GM12878 (cell line): ENCODE data around the gene ADAT3. TPM values are rescaled to one million over a fixed set of nuclear protein-coding genes. Genes with fewer than 3 reads are reported as not detected.

ENCODE experiments used
- ATAC-seq: fragments of 200-7000 bp; cut with Tn5 transposase; 3 replicates; pipeline ENCODE4 v1.9.1; 2020; ENCODE audit warnings: mild to moderate bottlenecking, moderate library complexity
- BruUV-seq: library from RNA; stranded (reverse); fragments of 400-500 nt; replicated peaks from 2 replicates; lab custom pipeline; 2021; lab: Mats Ljungman, UMichigan
- CTCF ChIA-PET: fragments of 300-600 bp; sonication (Branson Sonifier 250); formaldehyde crosslinking; extraction: SDS; loops from one replicate; lab custom pipeline; 2021; ENCODE audit warnings: inconsistent platforms; lab: Yijun Ruan, JAX
- POLR2A ChIA-PET: fragments of 350-600 bp; formaldehyde crosslinking; extraction: SDS; loops from one replicate; lab custom pipeline; 2021; ENCODE audit warnings: inconsistent platforms; lab: Charles Lee
- RAD21 ChIA-PET: fragments of 300-600 bp; sonication (Branson Sonifier 250); formaldehyde crosslinking; loops from one replicate; lab custom pipeline; 2023; ENCODE audit warnings: antibody characterized with exemption; ENCODE audit not compliant: unreplicated experiment; lab: Charles Lee
- SMC1A ChIA-PET: fragments of 300-600 bp; sonication (Branson Sonifier 250); formaldehyde crosslinking; loops from one replicate; lab custom pipeline; 2023; ENCODE audit not compliant: unreplicated experiment, uncharacterized antibody; lab: Charles Lee
- DNase-seq: peaks from one replicate; pipeline ENCODE4 v3.0.0-alpha.2; 2011; ENCODE audit warnings: low read depth, low spot score
- FAIRE-seq: peaks from 3 replicates; lab custom pipeline; 2011; peaks lifted over from hg19 to GRCh38; lab: Jason Lieb, UNC
- H2AFZ ChIP-seq: 2 replicates; pipeline ENCODE4 v1.6.0; 2011; ENCODE audit warnings: low read depth, low read length, control low read depth; ENCODE audit not compliant: control insufficient read depth
- H3K27ac ChIP-seq: 2 replicates; pipeline ENCODE4 v1.5.1; 2011; ENCODE audit warnings: control low read depth; ENCODE audit not compliant: control insufficient read depth, insufficient read depth
- H3K27me3 ChIP-seq, 2 experiments: replicated peaks in 1 of 2; 2 replicates each; pipeline versions ENCODE4 v1.6.0 to v1.6.1; 2011; ENCODE audit warnings: low read length in 1 of 2; ENCODE audit not compliant: control insufficient read depth in 2 of 2, insufficient read depth in 2 of 2
- H3K36me3 ChIP-seq, 2 experiments: 2 replicates each; pipeline ENCODE4 v1.5.1; 2011; ENCODE audit warnings: low read length in 1 of 2; ENCODE audit not compliant: control insufficient read depth in 2 of 2, insufficient read depth in 2 of 2
- H3K4me1 ChIP-seq: 2 replicates; pipeline ENCODE4 v1.6.1; 2011; ENCODE audit warnings: mild to moderate bottlenecking, low read length, moderate library complexity, mixed read lengths; ENCODE audit not compliant: control insufficient read depth, insufficient read depth
- H3K4me2 ChIP-seq: 2 replicates; pipeline ENCODE4 v1.6.0; 2011; ENCODE audit warnings: control low read depth; ENCODE audit not compliant: control insufficient read depth, insufficient read depth
- H3K4me3 ChIP-seq: fragments of 200-600 bp; sonication (generic); 2 replicates; pipeline ENCODE4 v1.5.1; 2016
- H3K79me2 ChIP-seq: 2 replicates; pipeline ENCODE4 v1.6.0; 2011; ENCODE audit warnings: low read length; ENCODE audit not compliant: control insufficient read depth, insufficient read depth
- H3K9ac ChIP-seq: 2 replicates; pipeline ENCODE4 v1.8.0; 2011; ENCODE audit warnings: low read length, control low read depth, mixed read lengths; ENCODE audit not compliant: control insufficient read depth, insufficient read depth
- H3K9me3 ChIP-seq: replicated peaks from 3 replicates; pipeline ENCODE4 v1.5.1; 2011; ENCODE audit warnings: mild to moderate bottlenecking, low read length; ENCODE audit not compliant: control insufficient read depth, insufficient read depth
- H4K20me1 ChIP-seq: 2 replicates; pipeline ENCODE4 v1.6.0; 2011; ENCODE audit not compliant: control insufficient read depth, insufficient read depth
- CBX5 ChIP-seq: sonication (generic); IDR thresholded peaks from 2 replicates; pipeline ENCODE4 v1.6.1; 2016; ENCODE audit warnings: low read depth, moderate library complexity, mild to moderate bottlenecking, inconsistent platforms
- CHD1 ChIP-seq: IDR thresholded peaks from 2 replicates; pipeline ENCODE4 v1.6.1; 2012; ENCODE audit warnings: low read depth, low read length, improper control_type of control experiment
- NR2C1 ChIP-seq: fragments of 450-650 bp; IDR thresholded peaks from 2 replicates; pipeline ENCODE4 v1.6.1; 2017; ENCODE audit warnings: antibody characterized with exemption, mild to moderate bottlenecking, moderate library complexity
- POLR2AphosphoS5 ChIP-seq: IDR thresholded peaks from 2 replicates; pipeline ENCODE4 v1.6.1; 2011; ENCODE audit warnings: mild to moderate bottlenecking, low read length, inconsistent platforms
- SMARCA5 ChIP-seq: fragments of 450-650 bp; IDR thresholded peaks from 2 replicates; pipeline ENCODE4 v1.6.1; 2017; ENCODE audit warnings: mild to moderate bottlenecking
- SMC3 ChIP-seq: IDR thresholded peaks from 2 replicates; pipeline ENCODE4 v1.6.1; 2011; ENCODE audit warnings: low read length, improper control_type of control experiment, borderline replicate concordance
- SUPT20H ChIP-seq: IDR thresholded peaks from 2 replicates; pipeline ENCODE4 v1.6.1; 2011; ENCODE audit warnings: low read depth, mild to moderate bottlenecking, low read length, moderate library complexity, borderline replicate concordance; ENCODE audit not compliant: control insufficient read depth
- ZNF217 ChIP-seq: fragments of 450-650 bp; IDR thresholded peaks from 2 replicates; pipeline ENCODE4 v1.6.1; 2017; ENCODE audit warnings: antibody characterized with exemption, mild to moderate bottlenecking
- ZNF24 ChIP-seq: fragments of 450-650 bp; IDR thresholded peaks from 2 replicates; pipeline ENCODE4 v1.6.1; 2017; ENCODE audit warnings: antibody characterized with exemption, mild to moderate bottlenecking
- ZNF384 ChIP-seq: IDR thresholded peaks from 2 replicates; pipeline ENCODE4 v1.6.1; 2012; ENCODE audit warnings: low read depth, mild to moderate bottlenecking, low read length, improper control_type of control experiment, borderline replicate concordance
- WGBS: methylation state at CpG from one replicate; pipeline ENCODE4 v1.1.6; 2016; ENCODE audit warnings: low lambda C conversion rate; ENCODE audit not compliant: insufficient replicate concordance, insufficient coverage; ENCODE audit errors: missing lambda C conversion rate; 5-methylcytosine and 5-hydroxymethylcytosine counted together
- in situ Hi-C: fragments of 300-500 bp; cut with MboI; formaldehyde crosslinking; loops from 9 replicates; pipeline ENCODE4 v1.14.3; 2018; ENCODE audit warnings: mixed read lengths
- intact Hi-C: fragments of 100-400 bp; cut with micrococcal nuclease; formaldehyde crosslinking; loops from one replicate; pipeline ENCODE4 v1.14.2; 2022; ENCODE audit not compliant: unreplicated experiment
- polyA plus RNA-seq, 11 experiments: library from polyadenylated mRNA; depleted of rRNA in 4 of 11; unstranded in 6 of 11; stranded (reverse) in 5 of 11; fragments of >200 nt; fragmentation: Nextera tagmentation in 4 of 11; fragmentation: Illumina TruSeq in 1 of 11; extraction: Ambion mirVana in 4 of 11; extraction: Trizol in 1 of 11; gene quantifications; 1 replicate in 1 of 11; 2 replicates in 10 of 11; pipeline versions ENCODE4 v1.2.1 to v1.2.3, GENCODE V29; 2011 to 2016; ENCODE audit warnings: inconsistent platforms in 2 of 11, missing spikeins in 2 of 11, low read depth in 1 of 11
- total RNA-seq, 4 experiments: library from RNA; depleted of rRNA in 3 of 4; stranded (reverse); fragments of >200 nt in 3 of 4; fragmentation: Illumina TruSeq in 1 of 4; extraction: Trizol in 1 of 4; gene quantifications; 2 replicates each; pipeline versions ENCODE4 v1.2.1 to v1.2.3, GENCODE V29; 2013 to 2021

ADAT3 gene
- total and polyA plus RNA-seq, 10 of the 15 experiments (the other 5 are each of a cell fraction or from before 2014, with no cell fraction given) = 0.27 to 11.8 (median 7.7) TPM; not detected in 3

GRCh38 chr19:1902923-1903322 lies 2.3 kb upstream of the ADAT3 start (continued):
- TF ChIP-seq CBX5 (no peak), SMC3 (no peak)

GRCh38 chr19:1904860-1905109 lies 414 bp upstream of the ADAT3 start:
- TF ChIP-seq NR2C1 = no peak
- TF ChIP-seq POLR2AphosphoS5 = peak; percentile 13
- 0 out of 2 replicates have a peak, but pooled peaks have one; percentile 61 for TF ChIP-seq ZNF384
- no peak for TF ChIP-seq SUPT20H
- TF ChIP-seq ZNF24 = peak; percentile 65
- peak; percentile 8; the same call in 1 of the 2 replicates for TF ChIP-seq SMARCA5
- TF ChIP-seq CHD1 = peak; percentile 78; the same call in 1 of the 2 replicates
- peak; percentile 94 for TF ChIP-seq ZNF217
- TF ChIP-seq, all 136 proteins: peak for 6
- H3K4me2 ChIP-seq = peak overlapping the region; percentile 93

More at GRCh38 chr19:1904860-1905109, 414 bp upstream of the ADAT3 start:
- ChIA-PET CTCF (interaction anchor here (0.9 to 3.0 kb wide), 6 partner anchors 23 to 47 kb away, joined by 3 to 10 read pairs (median 4); no protein-coding TSS in a partner anchor), RAD21 (interaction anchor here (0.8 to 2.0 kb wide), 5 partner anchors 10 to 40 kb away, joined by 3 to 5 read pairs (median 5); no protein-coding TSS in a partner anchor), SMC1A (interaction anchor here (0.9 to 1.2 kb wide), 3 partner anchors 20 to 148 kb away, joined by 3 to 6 read pairs (median 4); partner anchors contain the start of gene ABHD17A), POLR2A (interaction anchor here (0.9 to 2.0 kb wide), 7 partner anchors 21 to 190 kb away, joined by 3 to 9 read pairs (median 5); no protein-coding TSS in a partner anchor)
- in situ Hi-C loops (no loop called here), intact Hi-C loops (loop anchor here (1.0 to 10.0 kb wide), 3 partner anchors 40 to 190 kb away; partner anchors contain the start of genes BTBD2, IZUMO4 and MOB3A)
- ATAC-seq = peak; percentile 9
- Histone ChIP-seq H2AFZ (peak overlapping the region; percentile 35), H4K20me1 (no peaks in the 10 kb centered on the region), H3K9me3 (no peaks in the 10 kb centered on the region), H3K4me3 (peak overlapping the region; percentile 69; the same call in 1 of the 2 replicates), H3K36me3 (no peaks in the 10 kb centered on the region), H3K4me1 (peaks cover 37% of the 10 kb centered on the region), H3K27ac (peak overlapping the region; percentile 96), H3K27me3 (no peaks in the 10 kb centered on the region), H3K9ac (peak overlapping the region; percentile 85), H3K79me2 (peaks cover 31% of the 10 kb centered on the region)
- no peak for FAIRE-seq
- no TSS peak for BruUV-seq
- DNase-seq = no peak
- WGBS = 0% methylated on average over 7 of the region's 8 CpGs
